GM19023 (cell line): ENCODE data around the gene PRPH.
"Not testable (repeated sequence)": the region's sequence is repeated elsewhere in the genome, so short reads cannot be mapped to it uniquely, and the experiment has no call there.

Experiments used
- ATAC-seq: cut with Tn5 transposase; IDR thresholded peaks from one replicate; pipeline ENCODE4 v1.9.1; 2021; ENCODE audit warnings: mild to moderate bottlenecking, moderate library complexity; ENCODE audit not compliant: unreplicated experiment

The PRPH gene

DNA sequence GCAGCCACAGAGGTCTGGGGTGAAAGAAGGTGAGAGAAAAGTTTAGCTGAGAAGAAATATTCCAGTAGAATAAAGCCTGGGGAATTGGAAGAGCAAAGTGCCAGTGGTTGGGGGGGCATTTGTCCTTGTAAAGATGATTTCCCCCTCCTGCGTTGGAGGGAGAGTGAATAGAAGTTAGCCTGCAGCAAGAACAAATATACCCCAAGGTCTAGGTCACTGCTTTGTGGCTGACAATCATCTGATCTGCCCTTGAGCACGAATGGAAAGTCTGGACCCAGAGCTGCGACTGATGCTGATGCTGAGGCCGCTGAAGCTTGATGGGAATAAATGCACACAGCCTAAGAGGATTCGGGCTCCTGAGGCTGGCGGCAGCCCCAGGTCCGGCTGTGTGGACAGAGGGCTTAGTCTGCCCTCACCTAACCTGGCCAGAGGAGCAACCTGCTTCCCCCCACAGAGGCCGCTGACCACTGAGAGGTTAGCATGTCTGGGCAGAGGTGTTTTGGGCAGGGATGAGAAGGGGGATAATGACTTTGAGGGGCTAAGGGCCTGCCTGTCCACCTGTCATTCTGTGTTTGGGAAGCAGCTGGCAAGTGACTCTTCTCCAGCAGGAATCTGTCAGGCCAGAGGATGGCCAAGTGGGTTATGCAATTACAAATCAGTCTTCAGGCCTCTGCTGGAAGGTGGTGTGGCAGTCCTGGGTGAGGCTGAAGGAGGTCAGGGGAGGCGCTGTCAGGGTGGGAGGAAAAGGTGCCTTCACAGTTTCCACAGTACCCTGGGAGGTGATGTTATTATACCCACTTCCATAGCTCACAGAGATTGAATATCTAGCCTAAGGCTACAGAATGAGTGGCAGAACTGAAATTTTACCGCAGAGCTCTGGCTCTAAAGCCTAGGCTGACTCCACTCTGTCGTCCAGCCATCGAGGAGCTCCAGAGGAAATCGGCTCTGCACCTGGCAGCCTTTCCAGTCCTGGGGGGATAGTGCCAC lies 18.4 kb upstream of the PRPH start:
- ATAC-seq = no peak

DNA sequence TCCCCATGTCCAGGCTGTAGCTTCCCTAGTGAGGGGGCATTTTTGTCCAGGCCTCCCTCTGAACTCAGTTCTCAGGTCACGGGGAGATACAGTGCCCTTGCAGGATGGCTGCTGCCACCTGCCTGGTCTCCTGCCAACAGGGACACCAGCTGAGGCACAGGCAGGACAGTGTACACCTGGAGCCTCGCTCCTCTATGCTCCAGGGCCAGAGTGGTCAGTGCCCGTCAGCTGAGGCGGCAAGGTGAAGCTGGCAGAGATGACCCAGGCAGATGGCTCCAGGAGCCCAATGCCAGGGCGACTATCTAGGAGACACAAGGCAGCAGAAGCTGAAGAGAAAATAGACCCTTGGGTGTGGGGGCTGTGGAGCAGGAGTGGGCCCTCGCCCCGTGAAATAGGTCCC lies 17.5 kb upstream of the PRPH start:
- no peak for ATAC-seq

DNA sequence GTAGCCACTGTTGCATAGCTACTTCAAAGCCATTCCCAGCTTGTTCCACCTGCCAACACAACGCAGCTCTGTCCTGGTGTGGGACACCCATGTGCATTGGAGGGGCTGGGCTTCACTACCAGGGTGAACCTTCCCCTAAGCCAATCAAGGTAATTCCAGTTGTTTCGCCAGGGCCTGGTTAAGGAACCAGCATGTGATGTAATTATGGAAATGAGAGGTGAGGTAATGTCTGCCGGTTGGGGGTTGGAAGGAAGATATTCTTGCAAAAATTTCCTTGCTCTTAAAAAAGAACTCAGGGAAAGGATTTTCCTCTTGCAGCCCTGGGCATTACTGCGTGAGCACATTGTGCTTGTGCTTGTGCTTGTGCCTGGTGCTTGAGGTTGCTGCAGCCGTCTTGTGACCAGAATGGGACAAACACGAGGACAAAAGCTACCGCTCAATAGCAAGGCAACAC lies 15.2 kb upstream of the PRPH start:
- ATAC-seq = no peak

DNA sequence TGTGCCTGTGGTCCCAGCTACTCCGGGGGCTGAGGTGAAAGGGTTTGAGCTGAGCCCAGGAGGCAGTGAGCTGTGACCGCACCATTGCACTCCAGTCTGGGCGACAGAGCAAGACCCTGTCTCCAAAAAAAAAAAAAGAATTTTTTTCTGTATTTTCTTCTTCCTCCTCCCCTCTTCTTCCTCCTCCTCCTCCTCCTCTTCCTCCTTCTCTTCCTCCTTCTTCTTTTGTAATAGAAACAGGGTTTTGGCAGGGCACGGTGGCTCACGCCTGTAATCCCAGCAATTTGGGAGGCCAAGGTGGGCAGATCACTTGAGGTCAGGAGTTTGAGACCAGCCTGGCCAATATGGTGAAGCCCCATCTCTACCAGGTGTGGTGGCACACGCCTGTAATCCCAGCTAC lies 14.4 kb upstream of the PRPH start:
- not testable (repeated sequence) for ATAC-seq

DNA sequence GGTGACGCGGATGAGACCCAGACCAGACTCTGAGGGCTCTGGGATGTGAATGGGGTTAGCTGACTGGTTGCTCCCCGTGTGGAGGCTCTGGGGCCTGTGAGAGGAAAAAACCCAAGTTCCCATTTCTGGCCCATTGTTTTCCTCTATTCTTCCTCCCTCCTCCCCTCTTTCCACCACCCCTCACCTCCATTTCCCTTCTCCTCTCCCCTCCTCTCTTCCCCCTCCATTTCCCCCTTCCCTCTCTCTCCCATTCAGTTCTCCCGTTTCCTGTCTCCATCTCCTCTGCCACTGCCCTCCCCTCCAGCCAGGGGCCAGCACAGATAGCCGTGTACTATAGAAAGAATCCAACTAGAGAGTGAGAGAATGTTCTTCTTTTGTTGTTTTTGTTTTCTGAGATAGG lies 12.6 kb upstream of the PRPH start:
- ATAC-seq = no peak

DNA sequence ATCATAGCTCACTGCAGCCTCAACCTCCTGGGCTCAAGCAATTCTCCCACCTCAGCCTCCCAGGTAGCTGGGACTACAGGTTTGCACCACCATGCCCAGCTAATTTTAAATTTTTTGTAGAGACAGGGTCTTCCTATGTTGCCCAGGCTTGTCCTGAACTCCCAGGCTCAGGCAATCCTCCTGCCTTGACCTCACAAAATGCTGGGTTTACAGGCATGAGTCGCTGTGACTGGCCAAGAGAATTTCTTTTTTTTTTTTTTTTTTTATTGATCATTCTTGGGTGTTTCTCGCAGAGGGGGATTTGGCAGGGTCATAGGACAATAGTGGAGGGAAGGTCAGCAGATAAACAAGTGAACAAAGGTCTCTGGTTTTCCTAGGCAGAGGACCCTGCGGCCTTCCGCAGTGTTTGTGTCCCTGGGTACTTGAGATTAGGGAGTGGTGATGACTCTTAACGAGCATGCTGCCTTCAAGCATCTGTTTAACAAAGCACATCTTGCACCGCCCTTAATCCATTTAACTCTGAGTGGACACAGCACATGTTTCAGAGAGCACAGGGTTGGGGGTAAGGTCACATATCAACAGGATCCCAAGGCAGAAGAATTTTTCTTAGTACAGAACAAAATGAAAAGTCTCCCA lies 12.1 kb upstream of the PRPH start:
- not testable (repeated sequence) for ATAC-seq

DNA sequence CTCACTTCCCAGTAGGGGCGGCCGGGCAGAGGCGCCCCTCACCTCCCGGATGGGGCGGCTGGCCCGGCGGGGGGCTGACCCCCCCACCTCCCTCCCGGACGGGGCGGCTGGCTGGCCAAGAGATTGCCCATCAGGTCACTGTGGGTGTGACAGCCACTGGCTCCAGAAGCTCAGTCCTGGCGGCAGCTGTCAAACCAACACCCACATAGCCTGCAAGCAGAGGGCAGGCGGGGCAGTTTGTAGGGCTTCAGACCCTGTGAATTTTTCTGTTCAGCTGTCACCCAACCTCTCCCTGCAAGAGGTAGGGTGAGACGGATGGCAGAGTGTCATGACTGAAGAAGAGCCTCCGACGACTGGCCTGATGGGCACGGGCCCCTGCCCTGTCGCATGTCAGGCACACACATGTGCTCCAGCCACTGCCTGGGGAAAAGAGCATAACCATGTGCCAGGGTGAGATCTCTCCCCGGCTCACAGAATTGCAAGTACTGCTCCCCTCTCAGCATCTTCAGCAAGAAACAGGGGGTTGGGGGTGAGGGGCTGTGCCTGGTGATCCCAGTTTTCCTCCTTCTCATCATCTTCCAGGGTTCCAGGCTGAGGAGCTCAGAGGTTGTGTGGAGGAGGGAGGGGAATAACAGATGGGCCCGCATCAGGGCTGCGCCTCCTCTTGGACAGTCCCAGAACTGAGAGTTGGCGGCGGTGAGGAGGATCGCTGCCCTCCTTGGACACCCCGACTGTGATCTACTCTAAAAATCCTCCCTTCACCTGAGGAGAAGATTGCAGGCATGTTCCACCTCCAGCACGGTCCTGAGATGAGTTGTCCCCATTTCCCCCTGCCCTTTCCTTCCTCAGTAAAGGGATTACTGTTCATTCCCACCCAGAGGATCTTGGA lies 11.2 kb upstream of the PRPH start:
- ATAC-seq = no peak

DNA sequence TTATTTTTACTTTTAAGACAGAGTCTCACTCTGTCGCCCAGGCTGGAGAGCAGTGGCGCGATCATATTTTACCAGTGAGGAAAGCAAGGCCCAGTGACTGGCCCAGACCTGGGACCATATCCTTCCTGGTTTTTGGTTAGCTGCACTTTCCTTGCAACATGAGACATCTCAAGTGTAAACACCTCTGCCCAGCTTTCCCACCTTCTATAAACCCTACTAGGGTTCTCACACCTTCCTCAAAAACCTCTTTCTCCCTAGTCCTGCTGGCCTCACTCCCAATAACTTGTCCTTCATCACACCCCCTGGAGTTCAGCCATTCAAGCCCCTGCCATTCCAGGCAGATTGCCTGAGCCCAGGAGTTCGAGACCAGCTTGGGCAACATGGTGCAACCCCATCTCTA lies 10.3 kb upstream of the PRPH start:
- no peak for ATAC-seq

DNA sequence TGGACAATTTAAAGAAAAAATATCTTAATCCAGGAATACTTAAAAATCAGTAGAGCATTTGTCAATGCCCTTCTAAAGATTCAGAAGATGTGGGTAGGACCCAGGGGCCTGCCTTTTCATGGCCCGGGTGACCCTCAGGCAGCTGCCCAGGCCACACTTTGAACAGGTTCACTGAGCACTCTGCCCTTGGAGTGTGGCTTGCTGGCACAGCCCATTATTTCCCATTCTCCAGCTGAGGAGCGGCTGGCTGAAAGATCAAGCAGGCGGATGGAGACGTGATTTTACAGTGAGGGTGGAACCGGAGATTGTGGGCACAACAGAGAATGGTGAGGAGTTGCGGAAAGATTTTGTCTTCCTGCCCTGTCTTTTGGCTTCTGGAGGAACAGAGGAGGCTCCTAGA lies 7.1 kb upstream of the PRPH start:
- ATAC-seq = no peak

DNA sequence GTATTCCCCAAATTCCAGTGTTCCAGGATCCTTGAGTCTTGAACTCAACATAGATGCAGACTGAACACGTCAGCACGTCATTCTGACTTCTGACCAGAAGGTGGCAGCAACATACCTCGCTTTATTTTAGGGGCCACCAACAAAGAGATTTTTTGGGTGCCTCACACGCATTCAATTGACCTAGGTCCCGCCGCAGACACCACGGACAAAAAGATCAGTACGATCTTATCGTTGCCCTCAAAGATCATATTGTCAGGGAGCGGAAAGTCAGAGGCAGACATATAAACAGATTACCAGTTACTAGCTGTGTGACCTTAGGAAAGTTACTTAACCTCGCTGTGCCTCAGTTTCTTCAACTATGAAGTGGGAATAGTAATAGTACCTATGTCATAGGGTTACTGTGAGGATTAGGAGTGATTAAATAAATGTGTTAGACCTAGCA lies 6.5 kb upstream of the PRPH start:
- ATAC-seq = no peak

DNA sequence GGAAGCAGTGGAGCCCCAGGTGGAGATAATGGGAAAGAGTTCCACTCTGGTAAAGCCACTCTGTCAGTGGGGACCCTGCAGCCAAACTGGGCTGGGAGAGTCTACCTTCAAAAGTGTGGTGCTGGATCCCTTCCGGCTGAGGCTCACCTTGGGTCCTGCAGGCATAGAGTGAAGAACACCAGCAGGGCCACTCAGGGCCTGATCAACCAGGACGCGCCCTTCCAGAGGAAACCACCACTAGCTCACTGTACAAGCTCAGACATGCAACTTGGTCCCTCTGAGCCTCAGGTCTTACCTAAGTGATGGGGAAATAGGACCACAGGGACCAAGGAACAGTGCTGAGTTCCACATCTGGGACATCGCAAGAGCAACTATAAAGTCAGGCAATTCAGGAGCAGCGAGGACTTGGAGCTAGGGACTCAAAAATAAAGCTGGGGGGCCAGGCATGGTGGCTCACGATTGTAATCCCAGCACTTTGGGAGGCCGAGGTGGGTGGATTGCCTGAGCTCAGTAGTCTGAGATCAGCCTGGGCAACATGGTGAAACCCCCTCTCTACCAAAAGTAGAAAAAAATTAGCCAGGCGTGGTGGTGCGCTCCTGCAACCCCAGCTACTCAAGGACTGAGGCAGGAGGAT lies 5.9 kb upstream of the PRPH start:
- no peak for ATAC-seq

DNA sequence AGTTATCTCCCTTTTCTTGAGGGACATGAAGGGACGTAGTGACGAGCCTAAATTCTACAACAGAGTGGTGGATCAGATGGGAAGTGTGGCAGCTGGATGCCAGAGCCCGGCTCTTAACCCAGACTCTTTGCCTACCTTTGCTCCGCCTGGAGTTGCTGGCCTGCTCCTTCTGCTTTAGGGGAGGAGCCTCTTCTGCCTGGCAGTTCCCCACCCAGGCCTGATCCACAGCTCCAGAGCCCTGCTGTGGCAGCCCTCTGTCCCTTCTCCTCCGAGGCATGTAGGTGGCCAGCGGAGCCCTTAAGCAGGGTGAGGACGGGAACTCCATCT lies 2.3 kb upstream of the PRPH start:
- ATAC-seq = no peak

DNA sequence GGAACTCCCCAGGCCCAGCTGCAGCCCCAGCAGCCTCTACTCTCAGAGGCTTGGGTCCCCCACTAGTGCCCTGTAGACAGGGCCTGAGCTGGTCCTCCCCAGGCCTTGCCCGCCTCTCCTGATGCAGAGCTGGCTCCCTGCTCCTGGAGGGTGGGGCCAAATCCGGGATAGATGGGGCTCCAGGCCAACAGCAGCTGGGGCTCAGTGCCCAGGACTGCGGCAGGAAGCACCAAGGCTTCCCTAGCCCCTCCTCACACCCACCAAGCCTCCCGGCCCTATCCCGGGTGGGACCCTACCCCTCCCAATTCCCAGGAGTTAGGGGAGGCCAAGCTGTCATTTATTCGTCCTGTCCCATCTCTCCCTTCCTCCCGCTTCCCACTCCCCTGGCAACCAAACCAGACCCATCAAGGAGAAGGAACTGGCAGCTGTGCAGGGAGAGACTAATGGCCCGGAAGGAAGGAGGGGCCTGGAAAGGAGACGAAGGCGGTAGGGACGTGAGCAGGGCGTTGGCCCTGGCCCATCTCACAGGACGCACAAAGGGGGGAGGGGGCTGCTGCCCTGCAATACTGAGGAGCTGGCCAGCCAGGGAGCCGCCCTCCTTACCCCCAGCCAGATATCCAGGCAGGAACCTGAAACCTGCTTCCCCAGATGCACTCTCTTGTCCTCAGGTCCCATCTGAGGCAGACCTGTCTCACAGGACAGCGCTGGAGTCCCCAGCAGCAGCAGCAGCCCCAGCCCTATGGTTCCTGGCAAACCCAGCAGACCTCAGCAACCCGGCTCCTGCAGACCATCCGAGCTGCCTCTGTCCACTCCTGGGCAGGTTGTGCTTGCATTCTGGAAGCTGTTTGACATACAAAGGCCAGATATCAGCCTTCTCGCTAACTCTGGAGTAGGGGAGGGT lies 1.6 kb upstream of the PRPH start:
- no peak for ATAC-seq

DNA sequence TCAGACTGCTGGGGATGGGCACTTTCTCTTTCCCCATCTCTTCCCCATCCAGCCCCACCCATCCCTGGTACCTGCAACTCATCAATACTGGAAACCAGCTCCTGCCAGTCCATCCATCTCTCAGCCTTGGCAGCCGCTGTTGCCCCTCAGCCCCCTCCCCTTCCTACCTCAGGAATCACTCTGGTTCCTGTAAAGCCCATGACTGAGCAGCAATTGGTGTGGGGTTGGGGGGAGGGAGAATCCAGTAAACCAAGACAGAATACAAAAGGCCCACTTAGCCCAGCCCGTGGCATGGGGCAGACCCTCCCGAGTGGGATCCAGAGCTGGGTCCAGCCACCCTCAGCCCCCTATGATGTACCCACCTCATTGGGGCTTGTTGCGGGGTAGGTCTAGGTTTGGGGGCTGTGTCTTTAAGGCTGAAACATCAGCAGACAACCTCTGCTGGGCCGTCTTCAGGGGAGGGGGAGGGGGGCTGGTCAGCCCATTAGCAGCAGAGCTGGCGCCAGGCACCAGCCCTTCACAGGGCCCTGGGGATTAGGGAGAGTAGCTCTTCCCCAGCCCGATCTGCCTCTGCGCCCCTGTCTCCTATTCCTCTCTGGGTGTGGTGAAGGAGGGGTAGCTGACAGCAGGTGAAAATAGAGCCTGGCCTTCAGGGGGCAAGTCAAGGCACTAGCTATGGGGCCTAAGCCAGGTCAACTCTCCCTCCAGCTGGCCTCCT lies 702 bp upstream of the PRPH start:
- no peak for ATAC-seq

DNA sequence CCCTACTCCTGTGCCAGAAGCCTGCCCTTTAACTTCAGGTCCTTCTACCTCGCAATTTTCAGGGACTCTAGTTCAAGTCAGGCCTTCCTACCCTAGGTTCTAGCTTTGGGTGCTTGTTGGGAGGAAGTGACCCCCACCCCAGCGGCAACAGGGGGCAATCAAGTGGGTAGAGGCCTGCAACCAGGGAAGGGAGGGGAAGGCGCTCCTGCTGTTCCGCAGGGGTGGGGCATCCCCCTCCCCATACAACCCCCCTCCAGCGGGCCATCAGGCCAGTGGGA lies 204 bp upstream of the PRPH start:
- ATAC-seq = no peak

DNA sequence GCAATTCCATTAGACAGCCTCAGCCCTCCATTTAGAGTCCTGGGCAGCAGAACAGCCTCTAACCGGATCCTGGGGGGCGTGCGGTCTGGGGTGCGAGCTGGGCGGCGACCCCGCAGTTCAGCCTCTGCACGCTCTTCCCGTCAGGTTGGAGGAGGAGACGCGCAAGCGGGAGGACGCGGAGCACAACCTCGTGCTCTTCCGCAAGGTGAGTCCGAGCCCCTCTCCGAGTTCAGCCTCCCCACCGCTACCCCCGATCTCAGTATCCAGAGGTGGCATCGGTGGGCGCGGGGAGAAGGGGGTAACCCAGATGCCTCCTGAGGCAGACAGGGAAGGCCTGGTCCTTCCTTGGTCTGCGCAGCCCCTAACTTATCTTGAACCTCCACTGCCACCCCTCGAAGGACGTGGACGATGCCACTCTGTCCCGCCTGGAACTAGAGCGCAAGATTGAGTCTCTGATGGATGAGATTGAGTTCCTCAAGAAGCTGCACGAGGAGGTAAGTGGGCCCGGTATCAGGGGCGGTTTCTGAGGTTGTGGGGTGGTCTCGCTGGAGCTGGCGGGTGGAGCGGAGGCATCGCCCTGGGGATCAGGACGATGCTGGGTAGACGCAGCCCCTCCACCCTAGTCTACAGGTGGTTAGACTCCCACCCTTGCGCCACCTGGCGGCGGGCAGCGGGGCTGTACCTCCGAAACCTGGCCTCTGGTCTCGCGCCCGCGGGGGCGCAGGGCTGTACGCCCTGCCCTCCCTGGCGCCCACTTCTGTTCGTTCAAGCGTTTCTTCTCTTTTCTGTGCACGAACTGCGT lies 1.3 kb downstream of the PRPH start:
- ATAC-seq = no peak

DNA sequence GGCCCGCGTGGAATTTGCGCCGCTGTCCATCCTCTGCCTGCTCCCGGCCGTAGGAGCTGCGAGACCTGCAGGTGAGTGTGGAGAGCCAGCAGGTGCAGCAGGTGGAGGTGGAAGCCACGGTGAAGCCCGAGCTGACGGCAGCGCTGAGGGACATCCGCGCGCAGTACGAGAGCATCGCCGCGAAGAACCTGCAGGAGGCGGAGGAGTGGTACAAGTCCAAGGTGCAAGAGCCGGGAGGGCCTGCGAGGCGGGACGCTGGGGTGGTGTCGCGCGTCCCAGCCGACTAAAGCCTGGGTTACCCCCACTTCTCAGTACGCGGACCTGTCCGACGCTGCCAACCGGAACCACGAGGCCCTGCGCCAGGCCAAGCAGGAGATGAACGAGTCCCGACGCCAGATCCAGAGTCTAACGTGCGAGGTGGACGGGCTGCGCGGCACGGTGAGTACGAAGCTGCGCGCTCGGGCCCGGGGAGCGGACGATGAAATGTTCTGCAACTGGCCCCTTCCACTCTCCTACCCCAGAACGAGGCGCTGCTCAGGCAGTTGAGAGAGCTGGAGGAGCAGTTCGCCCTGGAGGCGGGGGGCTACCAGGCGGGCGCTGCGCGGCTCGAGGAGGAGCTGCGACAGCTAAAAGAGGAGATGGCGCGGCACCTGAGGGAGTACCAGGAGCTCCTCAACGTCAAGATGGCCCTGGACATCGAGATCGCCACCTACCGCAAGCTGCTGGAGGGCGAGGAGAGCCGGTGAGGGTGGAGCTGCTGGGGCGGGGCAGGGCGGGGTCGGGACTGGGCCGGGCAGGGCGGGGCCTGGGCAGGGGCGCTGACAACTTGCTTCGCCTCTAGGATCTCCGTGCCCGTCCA lies 2.1 kb downstream of the PRPH start:
- ATAC-seq = no peak

DNA sequence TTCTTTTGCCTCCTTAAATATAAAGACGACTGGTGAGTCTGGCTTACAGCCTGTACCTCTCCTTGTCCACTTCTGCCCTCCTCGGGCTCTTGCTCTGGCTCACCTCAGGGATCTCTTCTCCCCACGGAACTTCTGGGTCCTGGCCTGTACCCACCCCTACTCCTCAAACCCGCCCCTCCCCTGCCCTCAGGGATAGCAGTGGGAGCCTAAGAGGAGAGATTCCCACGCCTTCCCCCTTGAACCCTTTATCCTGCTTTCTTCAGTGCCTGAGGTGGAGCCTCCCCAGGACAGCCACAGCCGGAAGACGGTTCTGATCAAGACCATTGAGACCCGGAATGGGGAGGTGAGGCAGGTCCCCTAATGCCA lies 2.7 kb downstream of the PRPH start:
- ATAC-seq = no peak
